SK-N-SH treated with all-trans-retinoic acid at 6 μM for 48 hours (cell line): Measurements from ENCODE around the gene CABYR.

Source experiments
- ATAC-seq: fragments of 200-7000 bp; cut with Tn5 transposase; 3 replicates; pipeline ENCODE4 v1.9.1; 2020; ENCODE audit warnings: mild to moderate bottlenecking, moderate library complexity
- BACH2 ChIP-seq: fragments of 250-450 bp; sonication (Bioruptor Pico); IDR thresholded peaks from 2 replicates; pipeline ENCODE4 v1.9.0; 2021; ENCODE audit warnings: mild to moderate bottlenecking, borderline replicate concordance
- CSDC2 ChIP-seq: fragments of 250-450 bp; sonication (Bioruptor Pico); IDR thresholded peaks from 2 replicates; pipeline ENCODE4 v1.5.0; 2020; ENCODE audit warnings: mild to moderate bottlenecking, moderate library complexity
- GLIS3 ChIP-seq: fragments of 250-450 bp; sonication (Bioruptor Pico); IDR thresholded peaks from 2 replicates; pipeline ENCODE4 v1.5.0; 2020; ENCODE audit warnings: mild to moderate bottlenecking, moderate library complexity
- ISL1 ChIP-seq: fragments of 250-450 bp; sonication (Bioruptor Pico); IDR thresholded peaks from 2 replicates; pipeline ENCODE4 v2.1.2; 2022; ENCODE audit warnings: mild to moderate bottlenecking, moderate library complexity
- PPARA ChIP-seq: fragments of 250-450 bp; sonication (Bioruptor Pico); IDR thresholded peaks from 2 replicates; pipeline ENCODE4 v1.5.0; 2020; ENCODE audit warnings: mild to moderate bottlenecking, borderline replicate concordance
- SNAI2 ChIP-seq: fragments of 250-450 bp; sonication (Bioruptor Pico); IDR thresholded peaks from 2 replicates; pipeline ENCODE4 v1.5.0; 2020; ENCODE audit warnings: mild to moderate bottlenecking, moderate library complexity
- TOX ChIP-seq: fragments of 250-450 bp; sonication (Bioruptor Pico); IDR thresholded peaks from 2 replicates; pipeline ENCODE4 v1.8.0; 2021; ENCODE audit warnings: mild to moderate bottlenecking, moderate library complexity, borderline replicate concordance
- ZC3H10 ChIP-seq: fragments of 250-450 bp; sonication (Bioruptor Pico); IDR thresholded peaks from 2 replicates; pipeline ENCODE4 v1.5.1; 2021; ENCODE audit warnings: mild to moderate bottlenecking, moderate library complexity
- ZNF565 ChIP-seq: fragments of 450-650 bp; formaldehyde crosslinking; conservative IDR thresholded peaks from 2 replicates; pipeline ENCODE4 v1.5.0; 2020; ENCODE audit warnings: low read depth, mild to moderate bottlenecking, moderate library complexity
- ZNF70 ChIP-seq: fragments of 450-650 bp; formaldehyde crosslinking; IDR thresholded peaks from 2 replicates; pipeline ENCODE4 v1.5.0; 2020; ENCODE audit warnings: mild to moderate bottlenecking, moderate library complexity
- ZNF8 ChIP-seq: fragments of 450-650 bp; formaldehyde crosslinking; IDR thresholded peaks from 2 replicates; pipeline ENCODE4 v1.5.0; 2020; ENCODE audit warnings: mild to moderate bottlenecking, moderate library complexity
- TF ChIP-seq, protein P1 (sequence below): fragments of 250-450 bp; sonication (Bioruptor Pico); IDR thresholded peaks from 2 replicates; pipeline ENCODE4 v1.5.1; 2020; ENCODE audit warnings: low read depth, mild to moderate bottlenecking, moderate library complexity
- TF ChIP-seq, protein P2 (sequence below): fragments of 250-450 bp; sonication (Bioruptor Pico); IDR thresholded peaks from 2 replicates; pipeline ENCODE4 v1.5.0; 2020; ENCODE audit warnings: mild to moderate bottlenecking, moderate library complexity
- TF ChIP-seq, protein P3 (sequence below): fragments of 250-450 bp; sonication (Bioruptor Pico); IDR thresholded peaks from 2 replicates; pipeline ENCODE4 v1.5.1; 2021; ENCODE audit warnings: mild to moderate bottlenecking, moderate library complexity

Gene CABYR

DNA sequence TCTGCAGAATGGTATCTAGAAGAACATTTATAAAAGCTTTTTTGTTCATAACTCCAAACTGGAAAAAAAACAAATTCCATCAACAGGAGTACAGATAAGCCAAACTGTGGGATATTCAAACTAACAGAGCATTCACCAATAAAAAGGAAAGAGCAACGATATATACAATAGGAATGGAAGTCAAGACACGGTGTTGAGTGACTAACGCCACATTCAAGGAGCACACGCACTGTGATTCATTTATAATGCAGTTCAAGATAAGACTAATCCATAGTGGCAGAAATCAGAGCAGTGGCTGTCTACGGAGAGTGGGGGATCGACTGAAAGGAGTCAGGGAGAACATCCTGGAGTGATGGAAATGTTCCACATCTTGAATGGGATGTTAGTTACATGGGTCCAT lies 70.7 kb downstream of the CABYR start:
- ATAC-seq: no peak
- TF ChIP-seq ZC3H10 (CRISPR knock-in tag) (no peak), ISL1 (CRISPR knock-in tag) (no peak), ZNF70 (no peak), SNAI2 (CRISPR knock-in tag) (no peak), GLIS3 (CRISPR knock-in tag) (no peak), ZNF8 (CRISPR knock-in tag) (no peak), BACH2 (CRISPR knock-in tag) (no peak), ZNF565 (no peak), PPARA (CRISPR knock-in tag) (no peak), TOX (CRISPR knock-in tag) (no peak), CSDC2 (CRISPR knock-in tag) (no peak)
- TF ChIP-seq, protein P1, sequence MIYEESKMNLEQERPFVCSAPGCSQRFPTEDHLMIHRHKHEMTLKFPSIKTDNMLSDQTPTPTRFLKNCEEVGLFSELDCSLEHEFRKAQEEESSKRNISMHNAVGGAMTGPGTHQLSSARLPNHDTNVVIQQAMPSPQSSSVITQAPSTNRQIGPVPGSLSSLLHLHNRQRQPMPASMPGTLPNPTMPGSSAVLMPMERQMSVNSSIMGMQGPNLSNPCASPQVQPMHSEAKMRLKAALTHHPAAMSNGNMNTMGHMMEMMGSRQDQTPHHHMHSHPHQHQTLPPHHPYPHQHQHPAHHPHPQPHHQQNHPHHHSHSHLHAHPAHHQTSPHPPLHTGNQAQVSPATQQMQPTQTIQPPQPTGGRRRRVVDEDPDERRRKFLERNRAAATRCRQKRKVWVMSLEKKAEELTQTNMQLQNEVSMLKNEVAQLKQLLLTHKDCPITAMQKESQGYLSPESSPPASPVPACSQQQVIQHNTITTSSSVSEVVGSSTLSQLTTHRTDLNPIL (CRISPR knock-in tag): no peak
- TF ChIP-seq, protein P2, sequence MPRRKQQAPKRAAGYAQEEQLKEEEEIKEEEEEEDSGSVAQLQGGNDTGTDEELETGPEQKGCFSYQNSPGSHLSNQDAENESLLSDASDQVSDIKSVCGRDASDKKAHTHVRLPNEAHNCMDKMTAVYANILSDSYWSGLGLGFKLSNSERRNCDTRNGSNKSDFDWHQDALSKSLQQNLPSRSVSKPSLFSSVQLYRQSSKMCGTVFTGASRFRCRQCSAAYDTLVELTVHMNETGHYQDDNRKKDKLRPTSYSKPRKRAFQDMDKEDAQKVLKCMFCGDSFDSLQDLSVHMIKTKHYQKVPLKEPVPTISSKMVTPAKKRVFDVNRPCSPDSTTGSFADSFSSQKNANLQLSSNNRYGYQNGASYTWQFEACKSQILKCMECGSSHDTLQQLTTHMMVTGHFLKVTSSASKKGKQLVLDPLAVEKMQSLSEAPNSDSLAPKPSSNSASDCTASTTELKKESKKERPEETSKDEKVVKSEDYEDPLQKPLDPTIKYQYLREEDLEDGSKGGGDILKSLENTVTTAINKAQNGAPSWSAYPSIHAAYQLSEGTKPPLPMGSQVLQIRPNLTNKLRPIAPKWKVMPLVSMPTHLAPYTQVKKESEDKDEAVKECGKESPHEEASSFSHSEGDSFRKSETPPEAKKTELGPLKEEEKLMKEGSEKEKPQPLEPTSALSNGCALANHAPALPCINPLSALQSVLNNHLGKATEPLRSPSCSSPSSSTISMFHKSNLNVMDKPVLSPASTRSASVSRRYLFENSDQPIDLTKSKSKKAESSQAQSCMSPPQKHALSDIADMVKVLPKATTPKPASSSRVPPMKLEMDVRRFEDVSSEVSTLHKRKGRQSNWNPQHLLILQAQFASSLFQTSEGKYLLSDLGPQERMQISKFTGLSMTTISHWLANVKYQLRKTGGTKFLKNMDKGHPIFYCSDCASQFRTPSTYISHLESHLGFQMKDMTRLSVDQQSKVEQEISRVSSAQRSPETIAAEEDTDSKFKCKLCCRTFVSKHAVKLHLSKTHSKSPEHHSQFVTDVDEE (CRISPR knock-in tag): no peak
- TF ChIP-seq, protein P3, sequence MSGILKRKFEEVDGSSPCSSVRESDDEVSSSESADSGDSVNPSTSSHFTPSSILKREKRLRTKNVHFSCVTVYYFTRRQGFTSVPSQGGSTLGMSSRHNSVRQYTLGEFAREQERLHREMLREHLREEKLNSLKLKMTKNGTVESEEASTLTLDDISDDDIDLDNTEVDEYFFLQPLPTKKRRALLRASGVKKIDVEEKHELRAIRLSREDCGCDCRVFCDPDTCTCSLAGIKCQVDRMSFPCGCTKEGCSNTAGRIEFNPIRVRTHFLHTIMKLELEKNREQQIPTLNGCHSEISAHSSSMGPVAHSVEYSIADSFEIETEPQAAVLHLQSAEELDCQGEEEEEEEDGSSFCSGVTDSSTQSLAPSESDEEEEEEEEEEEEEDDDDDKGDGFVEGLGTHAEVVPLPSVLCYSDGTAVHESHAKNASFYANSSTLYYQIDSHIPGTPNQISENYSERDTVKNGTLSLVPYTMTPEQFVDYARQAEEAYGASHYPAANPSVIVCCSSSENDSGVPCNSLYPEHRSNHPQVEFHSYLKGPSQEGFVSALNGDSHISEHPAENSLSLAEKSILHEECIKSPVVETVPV (CRISPR knock-in tag): no peak
- TF ChIP-seq, all 23 proteins: peak for 0
